Skin epidermis (tissue), 12 donors: ENCODE measurements around the gene GADD45A.
"Not testable (repeated sequence)": the region's sequence is repeated elsewhere in the genome, so short reads cannot be mapped to it uniquely, and the experiment has no call there.

Experiments
- H3K27ac ChIP-seq, 21 experiments: fragments of 200-600 bp; sonication (generic) in 11 of 21; one replicate each; pipeline ENCODE4 v1.5.0; 2020; ENCODE audit warnings: mild to moderate bottlenecking in 3 of 21, inconsistent platforms in 2 of 21, moderate library complexity in 2 of 21
- H3K4me3 ChIP-seq, 7 experiments: fragments of 200-600 bp; sonication (generic) in 2 of 7; one replicate each; pipeline ENCODE4 v1.5.0; 2020; ENCODE audit warnings: inconsistent platforms in 2 of 7, mild to moderate bottlenecking in 2 of 7, moderate library complexity in 1 of 7

Gene GADD45A, protein sequence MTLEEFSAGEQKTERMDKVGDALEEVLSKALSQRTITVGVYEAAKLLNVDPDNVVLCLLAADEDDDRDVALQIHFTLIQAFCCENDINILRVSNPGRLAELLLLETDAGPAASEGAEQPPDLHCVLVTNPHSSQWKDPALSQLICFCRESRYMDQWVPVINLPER

DNA sequence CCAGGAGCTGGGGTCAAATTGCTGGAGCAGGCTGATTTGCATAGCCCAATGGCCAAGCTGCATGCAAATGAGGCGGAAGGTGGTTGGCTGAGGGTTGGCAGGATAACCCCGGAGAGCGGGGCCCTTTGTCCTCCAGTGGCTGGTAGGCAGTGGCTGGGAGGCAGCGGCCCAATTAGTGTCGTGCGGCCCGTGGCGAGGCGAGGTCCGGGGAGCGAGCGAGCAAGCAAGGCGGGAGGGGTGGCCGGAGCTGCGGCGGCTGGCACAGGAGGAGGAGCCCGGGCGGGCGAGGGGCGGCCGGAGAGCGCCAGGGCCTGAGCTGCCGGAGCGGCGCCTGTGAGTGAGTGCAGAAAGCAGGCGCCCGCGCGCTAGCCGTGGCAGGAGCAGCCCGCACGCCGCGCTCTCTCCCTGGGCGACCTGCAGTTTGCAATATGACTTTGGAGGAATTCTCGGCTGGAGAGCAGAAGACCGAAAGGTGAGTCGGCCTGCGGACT is at the start of gene GADD45A:
Gene GADD45A (plus strand): TSS at position 135 of the 491 bp plus-strand sequence. CDS start 294 bp downstream, at position 429.
- H3K4me3 ChIP-seq = peak within 1 kb of the TSS; percentile 73 to 97 (median 85)

DNA sequence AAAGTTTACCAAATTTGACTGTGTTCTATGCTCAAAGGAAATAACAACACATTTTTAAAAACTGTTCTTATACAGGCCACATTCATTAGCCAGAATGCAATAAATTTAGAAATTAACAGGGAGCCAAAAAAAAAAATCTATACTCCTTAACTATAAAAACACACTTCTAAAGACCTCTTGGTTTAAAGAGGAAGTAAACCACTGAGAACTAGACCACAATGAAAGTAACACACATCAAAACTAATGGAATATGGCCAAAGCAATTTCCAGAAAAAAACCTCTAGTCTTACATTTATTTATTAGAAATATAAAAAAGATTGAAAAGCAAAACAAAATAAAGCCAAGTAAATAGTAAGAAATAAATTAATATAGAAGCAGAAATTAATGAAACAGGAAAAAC is 48.9 kb upstream of the GADD45A start:
- Histone ChIP-seq H3K27ac (no peak overlapping the region), H3K4me3 (no peak overlapping the region)

More for the DNA sequence above, at the start of gene GADD45A:
- H3K27ac ChIP-seq = peak within 1 kb of the TSS; percentile 65 to 99 (median 96)

DNA sequence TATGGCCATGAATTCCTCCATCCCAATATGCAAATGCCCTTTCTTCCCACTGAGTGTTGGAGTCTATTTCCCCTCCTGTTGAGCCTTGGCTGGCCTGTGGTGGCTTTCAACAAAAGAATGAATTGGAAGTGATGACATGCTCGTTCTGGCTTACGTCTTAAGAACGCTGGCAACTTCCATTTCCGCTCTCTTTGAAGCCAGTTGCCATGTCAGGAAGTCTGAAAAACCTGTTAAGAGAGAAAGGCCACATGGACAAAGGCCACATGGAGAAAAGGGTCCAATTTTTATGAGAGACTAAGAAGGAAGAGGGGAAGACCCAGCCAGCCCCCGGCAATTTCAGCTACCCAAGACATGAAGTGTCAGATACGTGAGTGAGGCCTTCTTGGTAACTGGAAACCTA is 45.6 kb upstream of the GADD45A start:
- no peak overlapping the region for H3K4me3 ChIP-seq
- no peak overlapping the region for H3K27ac ChIP-seq

DNA sequence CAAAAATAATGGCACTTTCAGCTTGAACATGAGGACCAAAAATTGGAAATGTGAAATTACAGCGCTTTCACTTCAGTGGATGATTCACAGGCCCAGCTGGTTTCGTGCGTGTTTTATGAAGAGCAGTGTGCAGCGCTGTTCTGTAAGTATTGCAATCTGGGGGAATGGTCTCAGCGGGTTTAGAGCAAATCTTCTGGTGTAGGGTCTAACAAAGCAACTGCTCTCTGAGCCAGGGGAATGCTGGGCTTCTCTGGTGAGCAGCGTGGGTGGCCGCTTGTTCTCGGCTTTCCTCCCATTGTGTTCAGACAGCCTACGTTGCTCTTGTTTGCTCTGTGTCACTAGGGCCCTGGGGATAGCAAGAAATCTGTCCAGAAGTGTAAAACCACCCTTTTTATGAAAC is 42.4 kb upstream of the GADD45A start:
- peak overlapping the region in 5 of 21 experiments; percentile 10 to 55 (median 18) for H3K27ac ChIP-seq

DNA sequence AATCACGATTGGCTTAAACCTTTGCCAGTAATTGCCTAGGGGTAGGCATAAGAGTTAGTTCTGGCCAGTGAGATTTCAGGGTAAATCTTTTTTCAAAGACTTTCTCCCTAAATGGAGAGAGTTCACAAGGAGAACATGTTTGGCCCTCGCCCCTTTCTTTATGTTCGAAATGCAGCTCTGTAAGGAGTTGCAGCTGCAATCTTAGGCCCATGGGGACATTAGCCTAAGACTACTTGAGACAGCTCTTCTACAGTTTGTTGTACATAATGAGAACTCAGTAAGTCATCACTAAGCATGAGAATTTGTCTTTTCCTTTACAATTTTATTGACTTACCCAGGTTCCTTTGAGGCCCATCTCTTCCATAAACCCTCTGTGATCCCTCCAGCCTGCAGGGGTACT is 40.4 kb upstream of the GADD45A start:
- Histone ChIP-seq H3K27ac (peak overlapping the region in 1 of 21 experiments; percentile 51), H3K4me3 (no peak overlapping the region)

More for the DNA sequence above, 42.4 kb upstream of the GADD45A start:
- no peak overlapping the region for H3K4me3 ChIP-seq

DNA sequence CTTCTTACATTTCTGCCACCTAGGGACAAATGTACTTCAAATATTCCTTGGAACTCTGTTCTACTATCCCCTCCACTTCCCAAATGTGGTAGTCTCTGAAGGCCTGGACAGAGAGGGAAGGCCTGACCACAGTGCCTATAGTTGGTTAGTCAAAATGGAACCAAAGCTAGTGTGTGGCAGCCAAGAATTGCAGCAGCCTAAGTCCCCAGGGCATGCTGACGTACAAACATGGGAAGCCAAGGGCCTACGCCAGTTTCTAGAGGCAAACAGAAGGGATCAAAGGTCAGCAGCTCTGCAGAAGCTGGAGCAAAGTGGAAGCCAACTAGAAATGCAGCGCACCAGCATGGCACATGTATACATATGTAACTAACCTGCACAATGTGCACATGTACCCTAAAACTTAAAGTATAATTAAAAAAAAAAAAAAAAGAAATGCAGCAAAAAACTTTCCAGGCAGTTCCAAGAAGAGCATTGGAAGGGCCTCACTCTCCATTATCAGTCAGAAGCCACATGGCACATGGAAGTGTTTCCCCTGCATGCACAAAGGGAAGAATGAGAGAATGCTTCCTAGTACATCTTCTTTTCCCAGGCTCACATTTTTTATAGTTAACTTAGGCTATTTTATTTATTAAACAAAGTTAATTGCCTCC is 39.4 kb upstream of the GADD45A start:
- H3K27ac ChIP-seq = peak overlapping the region in 7 of 21 experiments; percentile 27 to 66 (median 48)
- H3K4me3 ChIP-seq = no peak overlapping the region

DNA sequence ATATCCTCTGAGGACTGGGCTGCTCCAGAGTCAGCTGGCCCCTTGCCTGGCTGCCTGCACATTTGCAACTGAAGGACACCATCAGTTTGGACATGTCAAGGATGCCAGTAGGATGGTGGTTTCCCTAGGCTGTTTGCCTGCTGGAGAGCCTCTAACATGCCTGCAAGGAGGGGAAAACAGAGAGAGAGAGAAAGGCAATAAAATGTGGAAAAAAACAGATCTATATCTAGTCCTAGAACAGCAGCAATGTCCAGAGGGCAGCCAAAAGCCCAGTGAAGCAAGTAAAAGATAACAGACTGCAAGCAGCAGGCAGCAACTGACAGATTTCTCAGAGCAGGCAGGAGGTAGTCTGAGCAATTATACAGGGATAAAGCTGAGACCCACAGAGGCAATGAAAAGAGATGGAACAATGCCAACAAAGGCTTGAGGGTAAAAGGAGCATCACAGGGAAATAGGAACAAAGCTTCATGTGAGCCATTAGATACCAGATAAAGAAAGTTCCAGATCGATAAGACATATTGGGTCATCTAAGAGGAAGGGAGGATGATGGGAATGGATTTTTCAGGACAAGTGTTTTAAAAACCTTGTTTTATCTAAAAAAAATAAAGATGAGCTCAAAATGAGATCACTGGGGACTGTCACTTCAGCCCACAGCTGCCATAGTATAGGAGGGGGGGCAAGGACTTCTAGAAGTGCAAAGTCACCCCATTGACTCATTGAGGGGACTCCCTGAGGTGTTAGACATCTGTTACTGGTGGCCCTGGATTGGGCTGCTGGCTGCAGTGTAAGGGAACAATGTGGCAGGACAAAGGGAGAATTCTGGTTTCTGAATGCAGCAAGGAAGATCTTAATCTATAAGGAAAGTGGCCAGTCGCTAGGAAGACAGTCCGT is 38.6 kb upstream of the GADD45A start:
- Histone ChIP-seq H3K27ac (peak overlapping the region in 10 of 21 experiments; percentile 5 to 66 (median 38)), H3K4me3 (no peak overlapping the region)

DNA sequence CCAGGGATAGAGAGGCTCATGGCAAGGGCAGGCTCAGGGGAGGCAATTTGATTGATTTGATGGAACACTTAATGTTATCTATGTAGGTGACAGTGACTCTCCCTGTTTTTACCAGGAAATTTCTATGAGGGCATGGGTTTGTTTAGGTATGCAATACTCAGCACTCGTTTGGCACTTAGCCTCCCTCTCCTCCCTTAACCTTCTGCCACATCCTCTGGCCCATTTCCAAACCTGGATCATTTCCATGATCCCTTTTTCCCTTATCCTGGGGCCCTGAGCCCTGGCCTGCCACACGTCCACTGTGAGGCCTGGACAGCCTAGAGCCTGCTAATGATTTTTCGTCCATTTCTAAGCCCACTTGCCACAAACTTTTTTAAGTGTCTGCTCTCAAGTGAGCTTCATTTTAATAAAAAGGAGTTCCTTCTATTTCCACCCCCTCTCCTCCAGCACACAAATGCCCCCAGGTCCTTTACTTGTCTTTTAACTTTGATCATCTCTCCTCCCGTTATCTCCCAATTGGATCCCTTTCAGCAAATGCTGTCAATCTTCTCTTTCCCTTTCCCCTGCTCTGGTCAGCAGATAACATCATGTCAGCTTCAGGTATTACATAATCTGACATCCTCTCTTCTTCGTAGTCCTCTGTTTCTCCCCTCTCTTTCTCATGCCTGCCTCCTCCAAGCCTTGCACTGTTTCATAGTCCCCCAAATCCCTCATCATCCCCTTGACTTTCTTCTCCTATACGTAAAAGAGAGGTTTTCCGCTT is 37.8 kb upstream of the GADD45A start:
- Histone ChIP-seq H3K4me3 (no peak overlapping the region), H3K27ac (peak overlapping the region in 7 of 21 experiments; percentile 5 to 66 (median 46))

DNA sequence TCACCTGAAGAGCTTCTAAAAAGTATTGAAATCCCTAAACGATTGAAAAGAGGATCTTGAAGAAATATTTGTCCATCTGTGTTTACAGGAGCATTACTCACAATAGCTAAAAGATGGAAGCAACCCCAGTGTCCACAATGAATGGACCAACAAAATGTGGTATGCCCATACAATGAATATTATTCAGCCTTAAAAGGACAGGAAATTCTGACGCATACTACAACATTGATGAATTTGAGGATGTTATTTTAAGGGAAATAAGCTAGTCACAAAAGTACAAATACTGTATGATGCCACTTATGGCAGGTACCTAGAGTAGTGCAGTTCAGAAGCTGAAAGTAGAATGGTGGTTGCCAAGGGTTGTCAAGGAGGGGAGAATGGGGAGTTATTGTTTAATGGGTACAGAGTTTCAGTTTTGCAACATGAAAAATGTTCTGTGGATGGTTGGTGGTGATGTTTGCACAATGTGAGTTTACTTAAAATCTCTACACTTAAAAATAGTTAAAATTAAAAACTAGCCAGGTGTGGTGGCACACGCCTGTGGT is 37.1 kb upstream of the GADD45A start:
- Histone ChIP-seq H3K27ac (peak overlapping the region in 3 of 21 experiments; percentile 5 to 66 (median 47)), H3K4me3 (no peak overlapping the region)

DNA sequence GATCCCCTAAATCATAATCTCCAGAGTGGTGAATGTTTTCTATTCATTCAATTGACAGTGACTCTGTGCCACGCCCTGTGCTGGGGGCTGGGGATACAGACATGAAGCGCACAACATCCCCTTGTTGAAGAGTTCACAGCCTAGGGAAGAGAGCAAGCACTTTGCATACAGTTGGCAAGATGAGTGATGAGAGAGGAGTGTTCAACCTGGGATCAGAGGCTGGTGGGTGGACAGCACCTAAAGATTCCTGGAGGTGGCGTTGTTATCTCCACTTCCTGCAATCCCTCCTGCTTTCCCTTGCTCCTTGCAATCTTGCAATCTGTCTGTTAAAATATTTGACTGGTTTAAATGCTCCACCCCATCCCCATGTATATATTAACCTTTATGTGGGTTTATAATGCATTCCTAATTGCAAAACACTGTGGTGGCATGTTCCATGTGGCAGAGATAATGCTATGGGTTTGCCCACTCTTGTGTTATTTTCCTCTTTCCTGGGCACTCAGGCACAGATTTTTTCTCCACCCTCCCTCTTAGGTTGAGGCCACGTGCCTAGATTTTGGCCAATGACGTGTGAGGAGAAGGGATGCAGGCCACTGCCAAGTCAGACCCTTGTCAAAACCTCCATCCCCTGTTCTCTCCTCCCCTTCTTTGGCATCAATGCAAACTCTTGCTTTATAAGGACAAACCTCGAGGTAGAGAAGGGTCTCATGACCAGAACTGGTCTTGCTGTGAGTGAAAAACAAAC is 36.2 kb upstream of the GADD45A start:
- no peak overlapping the region for H3K27ac ChIP-seq
- H3K4me3 ChIP-seq = no peak overlapping the region

DNA sequence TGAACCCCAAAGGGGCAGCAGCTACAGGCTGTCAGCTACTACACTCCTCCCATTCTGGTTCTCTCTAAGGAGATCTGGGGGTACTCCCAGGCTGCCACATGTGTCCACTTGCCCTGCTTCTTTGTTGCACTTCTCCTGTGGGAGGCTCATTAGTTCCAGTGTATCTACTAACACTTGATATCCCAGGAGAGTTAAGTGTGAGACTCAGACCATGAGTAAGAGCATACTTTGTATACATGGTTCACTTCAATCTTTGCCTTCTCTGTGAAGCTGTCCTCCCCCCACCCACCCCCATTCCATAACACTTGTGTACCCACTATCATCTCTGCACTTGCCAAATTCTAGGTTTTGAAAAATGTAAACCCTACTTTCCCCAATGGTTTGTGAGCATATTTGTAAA is 34.9 kb upstream of the GADD45A start:
- Histone ChIP-seq H3K4me3 (no peak overlapping the region), H3K27ac (no peak overlapping the region)

DNA sequence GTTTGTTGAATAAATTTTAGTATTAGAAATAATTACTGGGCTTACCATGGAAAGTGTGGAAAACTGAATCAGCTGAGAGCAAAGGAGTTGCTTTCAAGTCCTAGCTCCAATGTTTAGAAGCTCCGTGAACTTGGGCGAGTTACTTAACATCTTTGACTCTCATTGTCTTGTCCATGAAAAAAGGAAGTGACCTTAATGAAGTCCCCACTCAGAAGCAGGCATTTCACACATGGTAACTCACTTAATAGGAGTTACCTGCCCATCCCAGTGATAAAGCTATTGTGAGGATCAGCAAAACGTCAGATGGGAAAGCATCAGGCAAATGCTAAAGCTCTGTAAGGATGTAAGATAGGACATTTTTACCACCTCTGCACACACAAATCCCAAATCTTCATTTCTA is 34.0 kb upstream of the GADD45A start:
- no peak overlapping the region for H3K27ac ChIP-seq
- H3K4me3 ChIP-seq = no peak overlapping the region

DNA sequence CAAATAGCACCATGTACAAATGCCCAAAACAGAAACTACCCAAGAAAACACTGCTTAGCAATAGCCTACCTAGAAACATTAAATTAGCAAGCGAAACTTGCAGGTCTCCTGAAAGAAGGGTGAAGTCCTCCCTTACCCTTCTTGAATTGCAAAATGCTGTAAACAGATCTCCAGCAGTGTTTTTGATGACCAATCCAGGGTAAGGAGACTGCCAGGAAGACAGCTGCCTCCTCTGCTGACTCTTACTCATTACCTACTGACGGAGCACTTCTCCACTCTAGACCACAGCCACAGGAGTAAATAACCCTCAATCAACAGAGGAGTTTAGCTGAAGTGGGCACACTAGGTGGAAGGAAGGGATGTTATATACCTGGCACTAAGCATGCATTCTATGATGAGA is 32.2 kb upstream of the GADD45A start:
- H3K27ac ChIP-seq = peak overlapping the region in 2 of 21 experiments; percentile 45 to 73
- no peak overlapping the region for H3K4me3 ChIP-seq

DNA sequence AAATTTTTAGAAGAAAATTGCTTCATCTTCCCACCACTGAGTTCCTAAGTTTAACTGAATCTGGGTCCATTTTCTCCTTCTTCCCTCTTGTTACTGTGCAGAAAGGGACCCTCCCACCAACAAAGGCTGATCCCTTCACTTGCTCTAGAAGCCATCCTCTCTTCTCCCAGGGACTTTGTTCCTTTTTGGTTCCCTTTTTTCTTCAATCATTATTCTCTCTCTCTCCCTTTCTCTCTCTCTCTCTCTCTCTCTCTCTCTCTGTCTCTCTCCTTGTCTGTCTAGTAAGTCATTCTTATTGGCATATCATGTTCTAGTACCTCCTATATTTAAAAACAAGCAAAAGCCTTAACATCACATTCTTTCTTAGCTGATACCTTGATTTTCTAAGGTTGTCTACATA is 31.7 kb upstream of the GADD45A start:
- H3K27ac ChIP-seq = peak overlapping the region in 3 of 21 experiments; percentile 45 to 73 (median 55)

DNA sequence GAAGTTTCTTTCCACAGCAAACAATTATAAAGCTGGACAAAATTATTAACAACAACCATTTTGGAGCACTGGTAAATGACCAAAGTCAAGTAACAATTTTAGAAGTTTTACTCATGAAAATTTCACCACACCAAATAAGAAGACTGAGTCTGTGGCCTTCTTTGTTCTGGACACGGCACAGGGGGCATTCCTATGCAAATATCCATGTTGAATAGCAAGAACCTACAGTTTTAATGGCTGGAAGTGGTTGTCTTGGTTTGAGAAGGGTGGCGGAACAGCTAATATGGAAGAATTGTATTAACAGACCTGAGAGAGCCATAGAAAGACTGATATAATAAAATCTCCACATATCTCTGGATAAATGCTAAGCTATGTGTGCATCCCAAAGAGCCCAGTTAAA is 29.4 kb upstream of the GADD45A start:
- H3K27ac ChIP-seq = no peak overlapping the region

More for the DNA sequence above, 31.7 kb upstream of the GADD45A start:
- no peak overlapping the region for H3K4me3 ChIP-seq

DNA sequence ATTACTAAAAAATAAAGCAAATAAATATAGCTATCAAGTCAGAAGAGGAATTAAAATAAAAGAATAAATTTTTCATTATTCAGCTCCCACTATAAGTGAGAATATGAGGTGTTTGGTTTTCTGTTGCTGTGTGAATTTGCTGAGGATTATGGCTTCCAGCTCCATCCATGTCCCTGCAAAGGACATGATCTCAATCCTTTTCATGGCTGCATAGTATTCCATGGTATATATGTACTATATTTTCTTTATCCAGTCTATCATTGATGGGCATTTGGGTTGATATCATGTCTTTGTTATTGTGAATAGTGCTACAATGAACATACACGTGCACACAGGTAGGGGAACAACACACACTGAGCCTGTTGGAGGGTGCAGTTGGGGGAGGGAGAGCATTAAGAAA is 27.8 kb upstream of the GADD45A start:
- not testable (repeated sequence) for H3K4me3 ChIP-seq, H3K27ac ChIP-seq

More for the DNA sequence above, 29.4 kb upstream of the GADD45A start:
- H3K4me3 ChIP-seq = no peak overlapping the region

DNA sequence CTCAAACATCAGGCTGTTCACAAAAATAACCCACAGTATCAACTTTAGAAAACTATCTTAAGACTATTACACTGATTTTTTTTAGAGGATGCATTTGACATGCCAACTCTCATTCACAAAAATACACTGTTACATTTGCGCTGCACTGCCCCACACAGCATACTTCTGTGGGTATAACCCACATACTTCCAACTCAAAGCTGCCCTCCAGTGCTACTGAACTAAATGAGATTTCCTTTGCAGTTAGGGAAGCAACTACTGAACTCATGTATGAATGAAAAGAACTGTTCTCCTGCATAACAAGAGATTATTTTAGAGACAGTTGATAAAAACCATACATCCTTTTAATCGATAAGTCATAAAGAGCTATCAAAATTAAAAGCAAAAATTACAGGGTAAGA is 25.8 kb upstream of the GADD45A start:
- H3K4me3 ChIP-seq = no peak overlapping the region
- no peak overlapping the region for H3K27ac ChIP-seq

DNA sequence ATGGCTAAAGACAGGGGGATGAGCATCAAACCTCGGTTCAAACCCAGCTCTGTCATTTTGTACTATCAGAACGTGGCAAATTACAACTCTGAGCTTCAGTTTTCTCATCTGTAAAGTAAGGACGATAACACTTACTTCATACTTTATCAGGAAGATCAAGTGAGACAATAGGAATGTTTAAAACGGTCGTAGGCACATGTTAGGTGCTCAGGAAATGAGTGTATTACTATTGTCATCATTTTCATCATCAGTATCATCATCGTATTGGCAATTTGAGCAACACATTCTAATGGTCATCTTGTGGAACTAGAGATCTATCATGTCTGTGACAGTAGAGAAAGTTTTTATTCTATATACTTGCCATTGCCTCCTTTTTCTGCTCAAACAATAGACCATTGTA is 22.1 kb upstream of the GADD45A start:
- Histone ChIP-seq H3K27ac (no peak overlapping the region), H3K4me3 (no peak overlapping the region)

DNA sequence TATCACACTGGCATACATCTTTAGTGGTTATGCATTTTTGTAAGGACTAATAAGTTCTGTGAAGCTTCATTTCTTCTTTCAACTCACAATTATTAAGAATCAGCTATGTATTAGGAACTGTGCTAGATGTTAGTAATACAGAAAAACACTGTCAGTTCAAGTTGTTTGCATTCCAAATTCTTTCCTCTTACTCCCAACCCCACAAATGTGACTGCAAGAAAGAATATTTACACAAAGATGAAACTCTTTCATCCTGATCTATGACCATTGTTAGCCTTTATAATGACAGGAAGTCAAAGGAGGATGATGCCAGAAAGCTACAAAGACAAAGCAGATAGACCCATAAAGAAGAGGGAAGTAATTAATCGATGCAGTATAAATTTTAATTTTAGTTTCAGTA is 21.0 kb upstream of the GADD45A start:
- H3K4me3 ChIP-seq = no peak overlapping the region
- H3K27ac ChIP-seq = no peak overlapping the region
